ENCODE results near the gene COL18A1.

DNA sequence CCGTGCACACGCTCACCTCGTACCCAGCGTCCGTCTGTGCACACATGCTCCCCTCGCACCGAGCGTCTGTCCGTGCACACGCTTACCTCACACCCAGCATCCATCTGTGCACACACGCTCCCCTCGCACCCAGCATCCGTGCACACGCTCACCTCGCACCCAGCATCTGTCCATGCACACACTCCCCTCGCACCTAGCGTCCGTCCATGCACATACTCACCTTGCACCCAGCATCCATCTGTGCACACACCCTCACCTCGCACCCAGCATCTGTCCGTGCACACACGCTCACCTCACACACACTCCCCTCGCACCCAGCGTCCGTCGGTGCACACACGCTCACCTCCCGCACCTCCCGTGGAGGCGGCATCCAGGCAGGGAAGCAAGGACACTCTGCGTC, 24.4 kb upstream of the COL18A1 start:
- TF ChIP-seq, protein P1, sequence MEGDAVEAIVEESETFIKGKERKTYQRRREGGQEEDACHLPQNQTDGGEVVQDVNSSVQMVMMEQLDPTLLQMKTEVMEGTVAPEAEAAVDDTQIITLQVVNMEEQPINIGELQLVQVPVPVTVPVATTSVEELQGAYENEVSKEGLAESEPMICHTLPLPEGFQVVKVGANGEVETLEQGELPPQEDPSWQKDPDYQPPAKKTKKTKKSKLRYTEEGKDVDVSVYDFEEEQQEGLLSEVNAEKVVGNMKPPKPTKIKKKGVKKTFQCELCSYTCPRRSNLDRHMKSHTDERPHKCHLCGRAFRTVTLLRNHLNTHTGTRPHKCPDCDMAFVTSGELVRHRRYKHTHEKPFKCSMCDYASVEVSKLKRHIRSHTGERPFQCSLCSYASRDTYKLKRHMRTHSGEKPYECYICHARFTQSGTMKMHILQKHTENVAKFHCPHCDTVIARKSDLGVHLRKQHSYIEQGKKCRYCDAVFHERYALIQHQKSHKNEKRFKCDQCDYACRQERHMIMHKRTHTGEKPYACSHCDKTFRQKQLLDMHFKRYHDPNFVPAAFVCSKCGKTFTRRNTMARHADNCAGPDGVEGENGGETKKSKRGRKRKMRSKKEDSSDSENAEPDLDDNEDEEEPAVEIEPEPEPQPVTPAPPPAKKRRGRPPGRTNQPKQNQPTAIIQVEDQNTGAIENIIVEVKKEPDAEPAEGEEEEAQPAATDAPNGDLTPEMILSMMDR (IDR thresholded peaks at IDR 0.05), result no peak
- TF ChIP-seq EZH2 (IDR thresholded peaks at IDR 0.05; ENCODE audit: borderline replicate concordance, insufficient read depth, low read depth, low read length, poor library complexity, severe bottlenecking), result no peak
